Measurements from ENCODE around the gene FBXW11.

DNA sequence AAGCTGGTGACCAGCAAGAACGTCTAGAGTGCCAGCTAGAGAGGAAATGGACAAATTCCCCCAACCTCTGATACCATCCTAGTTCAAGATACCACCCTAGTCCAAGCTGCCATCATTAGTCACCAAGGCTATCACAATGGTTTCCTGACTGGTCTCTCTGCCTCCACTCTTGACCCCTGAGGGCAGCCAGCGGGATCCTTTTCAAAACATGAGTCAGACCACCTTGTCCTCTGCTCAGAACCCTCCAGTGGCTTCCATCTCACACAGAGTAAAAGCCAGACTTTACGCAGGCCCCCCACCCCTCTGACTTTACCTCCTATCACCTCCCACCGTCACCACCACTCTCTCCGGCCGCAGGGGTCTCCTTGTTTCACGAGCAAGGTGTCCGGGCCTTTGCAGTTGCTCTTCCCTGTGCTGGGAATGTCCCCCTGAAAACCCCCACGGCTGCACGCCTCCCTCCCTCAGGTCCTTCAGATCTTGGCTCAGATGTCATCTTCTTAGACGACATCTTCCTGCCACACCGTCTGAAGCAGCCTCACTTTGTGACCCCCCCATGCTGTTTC is 42.2 kb upstream of the FBXW11 start:
- TF ChIP-seq, protein P1, sequence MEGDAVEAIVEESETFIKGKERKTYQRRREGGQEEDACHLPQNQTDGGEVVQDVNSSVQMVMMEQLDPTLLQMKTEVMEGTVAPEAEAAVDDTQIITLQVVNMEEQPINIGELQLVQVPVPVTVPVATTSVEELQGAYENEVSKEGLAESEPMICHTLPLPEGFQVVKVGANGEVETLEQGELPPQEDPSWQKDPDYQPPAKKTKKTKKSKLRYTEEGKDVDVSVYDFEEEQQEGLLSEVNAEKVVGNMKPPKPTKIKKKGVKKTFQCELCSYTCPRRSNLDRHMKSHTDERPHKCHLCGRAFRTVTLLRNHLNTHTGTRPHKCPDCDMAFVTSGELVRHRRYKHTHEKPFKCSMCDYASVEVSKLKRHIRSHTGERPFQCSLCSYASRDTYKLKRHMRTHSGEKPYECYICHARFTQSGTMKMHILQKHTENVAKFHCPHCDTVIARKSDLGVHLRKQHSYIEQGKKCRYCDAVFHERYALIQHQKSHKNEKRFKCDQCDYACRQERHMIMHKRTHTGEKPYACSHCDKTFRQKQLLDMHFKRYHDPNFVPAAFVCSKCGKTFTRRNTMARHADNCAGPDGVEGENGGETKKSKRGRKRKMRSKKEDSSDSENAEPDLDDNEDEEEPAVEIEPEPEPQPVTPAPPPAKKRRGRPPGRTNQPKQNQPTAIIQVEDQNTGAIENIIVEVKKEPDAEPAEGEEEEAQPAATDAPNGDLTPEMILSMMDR (IDR thresholded peaks at IDR 0.05), result no peak
- no peak for TF ChIP-seq POLR2A (IDR thresholded peaks at IDR 0.05)
